ENCODE results near the gene MAP2.

The MAP2 gene

DNA sequence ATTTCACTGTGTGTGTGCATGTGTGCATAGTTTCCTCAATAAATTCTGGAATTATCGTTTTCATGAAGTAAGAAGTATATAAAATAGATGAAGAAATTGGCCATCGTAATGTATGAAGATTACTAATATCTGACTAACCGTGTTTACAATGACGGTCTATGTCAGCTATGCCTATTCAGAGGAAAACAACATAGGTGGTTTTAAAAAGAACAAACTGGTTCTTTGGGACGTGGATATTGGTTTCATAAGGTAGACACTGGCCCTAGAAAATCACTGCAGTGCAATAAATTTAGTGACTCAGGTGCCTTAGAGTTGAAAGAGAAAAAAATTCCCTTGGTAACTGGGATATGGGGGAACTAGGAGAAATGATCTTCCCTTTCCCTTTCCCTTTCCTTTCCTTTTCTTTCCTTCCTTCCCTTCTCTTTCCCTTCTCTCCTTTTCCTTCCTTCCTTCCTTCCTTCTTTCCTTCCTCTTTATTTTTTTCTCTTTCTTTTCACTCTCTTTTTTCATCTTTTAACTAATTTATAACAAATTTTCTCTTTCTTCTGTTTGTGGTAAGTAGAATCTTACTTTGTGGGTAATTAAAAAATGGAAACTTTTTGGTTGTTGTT lies 36.4 kb downstream of the MAP2 start:
- no peak overlapping the region for H2BK5ac ChIP-seq (ENCODE audit: low read depth, low read length, poor library complexity, severe bottlenecking)
- no peak overlapping the region for H3K4ac ChIP-seq (ENCODE audit: low read depth in 1 of 2, low read length in 2 of 2)
- H3K4me1 ChIP-seq (ENCODE audit: control insufficient read depth, insufficient read depth, low read depth, low read length) = no peaks in the 10 kb centered on the region
- WGBS = 87% methylated on average over 5 of the region's 5 CpGs
- H3K4me3 ChIP-seq (ENCODE audit: insufficient read depth in 1 of 2, low read depth in 1 of 2, low read length in 2 of 2) = no peak overlapping the region
- no peaks in the 10 kb centered on the region for H3K27me3 ChIP-seq (ENCODE audit: control insufficient read depth in 1 of 2, insufficient read depth in 1 of 2, low read length in 2 of 2)
- H2BK12ac ChIP-seq (ENCODE audit: low read length in 2 of 2) = no peak overlapping the region
- H4K8ac ChIP-seq (ENCODE audit: low read length) = no peak overlapping the region
- H3K9me3 ChIP-seq (ENCODE audit: control insufficient read depth, low read length) = no peaks in the 10 kb centered on the region
- H3K79me1 ChIP-seq (replicated peaks; ENCODE audit: low read length, poor library complexity, severe bottlenecking) = no peaks in the 10 kb centered on the region
- H3K36me3 ChIP-seq (ENCODE audit: control insufficient read depth in 1 of 2, insufficient read depth in 2 of 2, low read depth in 1 of 2, low read length in 2 of 2) = no peaks in the 10 kb centered on the region
- no peak overlapping the region for H2AK5ac ChIP-seq (ENCODE audit: low read length, severe bottlenecking)
- no peak overlapping the region for H2BK120ac ChIP-seq (ENCODE audit: low read depth, low read length)
- H3K9ac ChIP-seq (ENCODE audit: low read length) = no peak overlapping the region
- no peak overlapping the region for H2BK15ac ChIP-seq (ENCODE audit: low read depth, poor library complexity, severe bottlenecking)
- H2AFZ ChIP-seq (ENCODE audit: low read depth, low read length) = no peak overlapping the region
- no peak overlapping the region for H3K4me2 ChIP-seq (ENCODE audit: low read length, poor library complexity, severe bottlenecking)
- H3K23ac ChIP-seq (ENCODE audit: low read length in 2 of 2) = no peak overlapping the region
- no peak for DNase-seq
- H3K27ac ChIP-seq (ENCODE audit: low read length, poor library complexity, severe bottlenecking) = no peak overlapping the region
- H3K14ac ChIP-seq (ENCODE audit: low read length in 2 of 2) = no peak overlapping the region
- H4K91ac ChIP-seq (ENCODE audit: low read length) = no peak overlapping the region
- no peak overlapping the region for H3K18ac ChIP-seq (ENCODE audit: low read depth in 1 of 2, low read length in 2 of 2)

DNA sequence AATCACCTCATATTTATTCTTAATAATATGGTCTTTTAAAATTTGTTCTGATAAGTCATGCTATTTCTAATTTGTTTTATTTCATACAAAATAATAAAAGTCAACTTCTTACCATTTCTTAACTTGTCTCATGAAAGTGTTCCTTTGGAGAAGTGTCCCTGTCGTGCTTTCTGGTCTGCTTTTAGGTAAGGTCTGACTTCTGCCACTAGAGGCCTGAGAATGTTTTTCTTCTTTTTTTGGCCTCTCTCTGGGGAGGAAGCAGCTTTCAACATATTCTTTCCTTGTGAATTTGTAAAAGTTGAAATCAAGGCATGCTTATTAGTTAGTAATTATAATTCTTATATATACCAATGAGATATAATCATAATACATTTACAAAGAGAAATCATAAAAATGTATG lies 39.4 kb downstream of the MAP2 start:
- Histone ChIP-seq H3K79me1 (replicated peaks; ENCODE audit: low read length, poor library complexity, severe bottlenecking) (no peaks in the 10 kb centered on the region), H4K8ac (ENCODE audit: low read length) (no peak overlapping the region), H2AK5ac (ENCODE audit: low read length, severe bottlenecking) (no peak overlapping the region), H3K18ac (ENCODE audit: low read depth in 1 of 2, low read length in 2 of 2) (no peak overlapping the region), H3K27me3 (ENCODE audit: control insufficient read depth in 1 of 2, insufficient read depth in 1 of 2, low read length in 2 of 2) (no peaks in the 10 kb centered on the region), H3K4me2 (ENCODE audit: low read length, poor library complexity, severe bottlenecking) (no peak overlapping the region), H2BK120ac (ENCODE audit: low read depth, low read length) (no peak overlapping the region), H3K4ac (ENCODE audit: low read depth in 1 of 2, low read length in 2 of 2) (no peak overlapping the region), H2AFZ (ENCODE audit: low read depth, low read length) (no peak overlapping the region), H3K4me3 (ENCODE audit: insufficient read depth in 1 of 2, low read depth in 1 of 2, low read length in 2 of 2) (no peak overlapping the region), H2BK5ac (ENCODE audit: low read depth, low read length, poor library complexity, severe bottlenecking) (no peak overlapping the region), H3K23ac (ENCODE audit: low read length in 2 of 2) (no peak overlapping the region), H3K4me1 (ENCODE audit: control insufficient read depth, insufficient read depth, low read depth, low read length) (no peaks in the 10 kb centered on the region), H3K9me3 (ENCODE audit: control insufficient read depth, low read length) (no peaks in the 10 kb centered on the region), H3K9ac (ENCODE audit: low read length) (no peak overlapping the region), H3K36me3 (ENCODE audit: control insufficient read depth in 1 of 2, insufficient read depth in 2 of 2, low read depth in 1 of 2, low read length in 2 of 2) (no peaks in the 10 kb centered on the region), H2BK12ac (ENCODE audit: low read length in 2 of 2) (no peak overlapping the region), H3K27ac (ENCODE audit: low read length, poor library complexity, severe bottlenecking) (no peak overlapping the region), H4K91ac (ENCODE audit: low read length) (no peak overlapping the region), H2BK15ac (ENCODE audit: low read depth, poor library complexity, severe bottlenecking) (no peak overlapping the region), H3K14ac (ENCODE audit: low read length in 2 of 2) (no peak overlapping the region)
- WGBS = 90% methylated on average over 1 of the region's 1 CpG
- DNase-seq = no peak

DNA sequence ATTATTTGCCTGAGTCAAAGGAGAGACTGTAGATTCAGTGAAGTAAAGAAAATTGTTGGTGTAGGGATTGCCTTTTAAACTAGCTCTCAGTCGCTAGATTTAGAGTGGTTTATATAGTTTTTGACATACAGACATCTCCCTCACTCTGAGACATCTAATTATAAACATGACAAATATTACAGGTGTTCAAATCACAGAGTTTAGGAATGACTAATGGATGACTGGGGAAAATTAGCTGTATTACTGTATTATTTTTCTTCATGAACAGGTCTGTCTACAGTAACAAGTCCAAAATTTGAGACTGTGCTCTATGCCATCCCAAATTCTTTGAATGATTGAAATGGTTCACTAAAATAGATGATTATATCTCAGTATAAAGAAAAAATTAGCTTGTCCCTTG lies 40.0 kb downstream of the MAP2 start:
- no peak overlapping the region for H3K4me3 ChIP-seq (ENCODE audit: insufficient read depth in 1 of 2, low read depth in 1 of 2, low read length in 2 of 2)
- H2BK15ac ChIP-seq (ENCODE audit: low read depth, poor library complexity, severe bottlenecking) = no peak overlapping the region
- H3K79me1 ChIP-seq (replicated peaks; ENCODE audit: low read length, poor library complexity, severe bottlenecking) = no peaks in the 10 kb centered on the region
- no peaks in the 10 kb centered on the region for H3K27me3 ChIP-seq (ENCODE audit: control insufficient read depth in 1 of 2, insufficient read depth in 1 of 2, low read length in 2 of 2)
- no peaks in the 10 kb centered on the region for H3K4me1 ChIP-seq (ENCODE audit: control insufficient read depth, insufficient read depth, low read depth, low read length)
- no peak overlapping the region for H3K4ac ChIP-seq (ENCODE audit: low read depth in 1 of 2, low read length in 2 of 2)
- no peak overlapping the region for H2BK5ac ChIP-seq (ENCODE audit: low read depth, low read length, poor library complexity, severe bottlenecking)
- no peak overlapping the region for H3K18ac ChIP-seq (ENCODE audit: low read depth in 1 of 2, low read length in 2 of 2)
- no peaks in the 10 kb centered on the region for H3K9me3 ChIP-seq (ENCODE audit: control insufficient read depth, low read length)
- WGBS = no CpG with 5 or more reads among the region's 1 CpG
- H4K8ac ChIP-seq (ENCODE audit: low read length) = no peak overlapping the region
- no peak overlapping the region for H2BK12ac ChIP-seq (ENCODE audit: low read length in 2 of 2)
- no peak overlapping the region for H3K27ac ChIP-seq (ENCODE audit: low read length, poor library complexity, severe bottlenecking)
- no peak overlapping the region for H3K14ac ChIP-seq (ENCODE audit: low read length in 2 of 2)
- H3K36me3 ChIP-seq (ENCODE audit: control insufficient read depth in 1 of 2, insufficient read depth in 2 of 2, low read depth in 1 of 2, low read length in 2 of 2) = no peaks in the 10 kb centered on the region
- DNase-seq = no peak
- no peak overlapping the region for H2BK120ac ChIP-seq (ENCODE audit: low read depth, low read length)
- H2AK5ac ChIP-seq (ENCODE audit: low read length, severe bottlenecking) = no peak overlapping the region
- H4K91ac ChIP-seq (ENCODE audit: low read length) = no peak overlapping the region
- H2AFZ ChIP-seq (ENCODE audit: low read depth, low read length) = no peak overlapping the region
- no peak overlapping the region for H3K23ac ChIP-seq (ENCODE audit: low read length in 2 of 2)
- H3K4me2 ChIP-seq (ENCODE audit: low read length, poor library complexity, severe bottlenecking) = no peak overlapping the region
- no peak overlapping the region for H3K9ac ChIP-seq (ENCODE audit: low read length)

DNA sequence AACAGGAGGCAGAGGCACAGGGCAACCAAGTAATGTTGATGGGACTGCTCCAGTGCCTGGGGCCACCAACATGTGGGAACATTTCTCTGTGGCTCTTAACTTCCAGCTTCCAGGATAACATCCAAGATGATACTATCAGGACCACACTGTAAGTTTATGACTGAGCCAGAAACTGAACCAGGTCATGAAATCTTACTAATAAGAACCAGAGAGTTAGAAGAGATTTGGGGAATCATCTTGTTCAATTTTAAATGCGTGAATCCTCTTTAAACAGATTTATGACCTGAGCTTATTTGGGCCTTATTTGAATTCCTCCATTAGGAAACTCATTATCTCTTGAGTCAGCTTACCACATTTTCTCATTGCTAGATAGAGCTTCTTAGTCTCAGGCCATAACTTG lies 45.0 kb downstream of the MAP2 start:
- Histone ChIP-seq H4K91ac (ENCODE audit: low read length) (no peak overlapping the region), H3K4me3 (ENCODE audit: insufficient read depth in 1 of 2, low read depth in 1 of 2, low read length in 2 of 2) (no peak overlapping the region), H3K4me2 (ENCODE audit: low read length, poor library complexity, severe bottlenecking) (no peak overlapping the region), H3K4ac (ENCODE audit: low read depth in 1 of 2, low read length in 2 of 2) (no peak overlapping the region), H3K23ac (ENCODE audit: low read length in 2 of 2) (no peak overlapping the region), H3K18ac (ENCODE audit: low read depth in 1 of 2, low read length in 2 of 2) (no peak overlapping the region), H2AFZ (ENCODE audit: low read depth, low read length) (no peak overlapping the region), H2BK120ac (ENCODE audit: low read depth, low read length) (no peak overlapping the region), H3K36me3 (ENCODE audit: control insufficient read depth in 1 of 2, insufficient read depth in 2 of 2, low read depth in 1 of 2, low read length in 2 of 2) (no peaks in the 10 kb centered on the region), H4K8ac (ENCODE audit: low read length) (no peak overlapping the region), H3K27me3 (ENCODE audit: control insufficient read depth in 1 of 2, insufficient read depth in 1 of 2, low read length in 2 of 2) (no peaks in the 10 kb centered on the region), H2BK12ac (ENCODE audit: low read length in 2 of 2) (no peak overlapping the region), H3K9me3 (ENCODE audit: control insufficient read depth, low read length) (no peaks in the 10 kb centered on the region), H3K9ac (ENCODE audit: low read length) (no peak overlapping the region), H2BK15ac (ENCODE audit: low read depth, poor library complexity, severe bottlenecking) (no peak overlapping the region), H2BK5ac (ENCODE audit: low read depth, low read length, poor library complexity, severe bottlenecking) (no peak overlapping the region), H3K79me1 (replicated peaks; ENCODE audit: low read length, poor library complexity, severe bottlenecking) (no peaks in the 10 kb centered on the region), H3K27ac (ENCODE audit: low read length, poor library complexity, severe bottlenecking) (no peak overlapping the region), H3K14ac (ENCODE audit: low read length in 2 of 2) (no peak overlapping the region), H2AK5ac (ENCODE audit: low read length, severe bottlenecking) (no peak overlapping the region), H3K4me1 (ENCODE audit: control insufficient read depth, insufficient read depth, low read depth, low read length) (no peaks in the 10 kb centered on the region)
- 90% methylated on average over 1 of the region's 1 CpG for WGBS
- DNase-seq = no peak
